Omental fat pad (tissue), 4 donors: Measurements from ENCODE around the gene ARAP1. TPM values are rescaled to one million over a fixed set of nuclear protein-coding genes. Genes with fewer than 3 reads are reported as not detected.

Source experiments
- ATAC-seq: fragments of 150-250 bp; one replicate; pipeline ENCODE4 v1.9.1; 2016; ENCODE audit warnings: mild to moderate bottlenecking, moderate library complexity; ENCODE audit not compliant: low FRiP score
- DNase-seq: peaks from one replicate; pipeline ENCODE4 v3.0.0-alpha.2; 2019; ENCODE audit warnings: low spot score
- total RNA-seq, 4 donors: library from RNA; depleted of rRNA; stranded (reverse); fragments of >200 nt; gene quantifications; one replicate each; pipeline ENCODE4 v1.1.0, GENCODE V29; 2016
- TF ChIP-seq, protein P1 (sequence below), 3 donors: fragments of 450-650 bp; IDR thresholded peaks; one replicate each; pipeline ENCODE4 v1.5.1; 2016 to 2017; ENCODE audit warnings: antibody characterized with exemption in 3 of 3, mild to moderate bottlenecking in 3 of 3, moderate library complexity in 2 of 3

ARAP1 gene
- total RNA-seq, 4 donors from 2014 or later = 112 to 204 (median 123) TPM

DNA sequence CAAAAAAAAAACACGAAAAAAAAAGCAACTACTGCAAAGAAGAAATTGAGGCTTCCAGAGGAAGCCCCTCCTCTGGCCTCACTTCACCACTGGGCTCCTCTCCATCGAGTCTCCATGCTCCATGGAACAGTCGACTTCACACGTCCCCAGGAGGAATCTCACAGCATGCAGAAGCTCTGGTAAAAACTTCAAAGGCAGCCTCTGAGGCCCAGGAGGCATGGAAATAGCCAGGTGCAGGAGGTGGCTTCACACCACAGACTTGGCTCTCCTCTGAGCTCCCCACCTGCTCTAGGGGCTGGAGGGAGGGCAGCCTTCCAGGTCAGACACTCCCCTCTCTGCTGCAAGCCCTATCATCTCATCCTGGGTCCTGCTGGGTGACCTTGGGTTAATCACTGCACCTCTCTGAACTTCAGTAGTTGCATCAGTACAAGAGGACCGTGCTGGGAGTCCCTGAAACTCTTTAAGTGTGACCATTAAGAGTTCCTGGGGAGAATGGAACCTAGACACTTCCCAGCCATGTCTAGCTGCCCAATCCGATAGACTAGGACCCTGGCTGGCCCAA, 86.2 kb downstream of the ARAP1 start:
- no peak for DNase-seq

DNA sequence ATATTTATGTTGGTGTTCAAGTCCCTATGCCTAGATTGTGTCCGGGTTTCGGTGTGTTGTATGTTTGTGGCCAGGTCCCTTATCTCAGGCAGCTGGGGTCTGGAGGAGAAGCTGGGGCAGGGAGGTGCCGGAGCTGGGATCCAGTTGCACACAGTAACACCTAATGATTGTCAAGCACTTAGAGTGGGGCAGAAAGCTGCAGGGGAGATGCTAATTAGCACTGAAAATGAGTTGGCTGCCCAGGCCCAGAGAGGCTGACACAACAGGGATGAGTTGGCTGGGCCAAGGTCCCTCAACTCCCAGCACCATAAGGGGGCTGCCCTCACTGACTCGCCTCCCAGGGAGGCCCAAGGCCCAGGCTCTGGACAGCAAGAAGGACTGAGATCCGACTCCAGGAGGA, 90.2 kb downstream of the ARAP1 start:
- DNase-seq (no peak), ATAC-seq (no peak)
- TF ChIP-seq, protein P1, sequence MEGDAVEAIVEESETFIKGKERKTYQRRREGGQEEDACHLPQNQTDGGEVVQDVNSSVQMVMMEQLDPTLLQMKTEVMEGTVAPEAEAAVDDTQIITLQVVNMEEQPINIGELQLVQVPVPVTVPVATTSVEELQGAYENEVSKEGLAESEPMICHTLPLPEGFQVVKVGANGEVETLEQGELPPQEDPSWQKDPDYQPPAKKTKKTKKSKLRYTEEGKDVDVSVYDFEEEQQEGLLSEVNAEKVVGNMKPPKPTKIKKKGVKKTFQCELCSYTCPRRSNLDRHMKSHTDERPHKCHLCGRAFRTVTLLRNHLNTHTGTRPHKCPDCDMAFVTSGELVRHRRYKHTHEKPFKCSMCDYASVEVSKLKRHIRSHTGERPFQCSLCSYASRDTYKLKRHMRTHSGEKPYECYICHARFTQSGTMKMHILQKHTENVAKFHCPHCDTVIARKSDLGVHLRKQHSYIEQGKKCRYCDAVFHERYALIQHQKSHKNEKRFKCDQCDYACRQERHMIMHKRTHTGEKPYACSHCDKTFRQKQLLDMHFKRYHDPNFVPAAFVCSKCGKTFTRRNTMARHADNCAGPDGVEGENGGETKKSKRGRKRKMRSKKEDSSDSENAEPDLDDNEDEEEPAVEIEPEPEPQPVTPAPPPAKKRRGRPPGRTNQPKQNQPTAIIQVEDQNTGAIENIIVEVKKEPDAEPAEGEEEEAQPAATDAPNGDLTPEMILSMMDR (IDR thresholded peaks at IDR 0.05) = no peak

More for the DNA sequence above, 86.2 kb downstream of the ARAP1 start:
- ATAC-seq = no peak
- TF ChIP-seq, protein P1 (IDR thresholded peaks at IDR 0.05) = no peak

DNA sequence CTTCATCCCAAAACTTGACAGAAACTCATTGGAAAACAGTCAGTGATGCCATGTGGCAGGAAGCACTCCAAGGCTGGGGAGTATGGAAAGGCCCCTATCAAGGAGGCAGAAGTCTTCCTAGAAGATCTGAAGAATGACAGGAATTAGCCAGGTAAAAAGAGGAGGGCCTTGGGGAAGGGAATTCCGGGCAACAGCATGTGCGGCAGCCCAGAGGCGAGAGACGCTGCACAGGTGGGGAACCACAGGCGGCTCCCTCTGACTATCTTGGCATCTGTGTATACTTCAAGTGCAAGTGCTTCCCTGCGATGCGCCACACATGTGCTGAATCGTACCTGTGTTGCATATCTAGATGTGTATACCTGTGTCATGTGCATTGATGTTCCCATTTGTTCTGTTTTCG, 90.7 kb downstream of the ARAP1 start:
- ATAC-seq = no peak
- TF ChIP-seq, protein P1 (IDR thresholded peaks at IDR 0.05) = no peak

DNA sequence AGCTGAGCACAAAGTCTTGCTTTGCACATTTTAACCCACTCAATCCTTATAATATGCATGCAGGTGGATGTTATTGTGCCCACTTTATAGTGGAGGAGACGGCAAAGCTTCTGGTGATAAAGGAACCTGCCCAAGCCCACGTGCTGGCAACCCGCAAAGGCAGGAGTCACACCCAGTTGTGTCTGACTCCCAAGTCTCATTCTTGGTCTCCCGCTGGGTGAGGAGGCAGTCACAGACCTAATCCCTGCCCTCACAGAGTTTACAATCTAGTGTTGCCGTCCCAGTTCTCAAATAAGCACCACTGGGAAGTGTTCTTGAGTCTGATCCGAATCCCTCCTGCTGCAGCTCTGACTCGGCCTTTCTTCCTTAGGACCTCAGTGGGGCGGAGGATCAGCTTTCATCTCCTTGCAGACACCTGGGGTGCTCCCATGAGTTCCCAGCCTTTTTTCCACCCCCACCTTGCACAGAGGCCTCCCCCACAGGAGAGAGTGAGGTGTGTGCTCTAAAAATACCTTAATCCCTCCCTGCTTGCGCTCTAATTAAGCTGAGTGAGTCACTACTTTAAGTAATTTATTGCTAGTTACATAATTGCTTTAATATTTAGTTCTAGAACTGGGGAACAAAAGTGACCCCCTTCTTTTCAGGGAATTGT, 93.1 kb downstream of the ARAP1 start:
- TF ChIP-seq, protein P1 (IDR thresholded peaks at IDR 0.05) = no peak
- DNase-seq (no peak), ATAC-seq (no peak)

More for the DNA sequence above, 90.7 kb downstream of the ARAP1 start:
- DNase-seq = no peak

DNA sequence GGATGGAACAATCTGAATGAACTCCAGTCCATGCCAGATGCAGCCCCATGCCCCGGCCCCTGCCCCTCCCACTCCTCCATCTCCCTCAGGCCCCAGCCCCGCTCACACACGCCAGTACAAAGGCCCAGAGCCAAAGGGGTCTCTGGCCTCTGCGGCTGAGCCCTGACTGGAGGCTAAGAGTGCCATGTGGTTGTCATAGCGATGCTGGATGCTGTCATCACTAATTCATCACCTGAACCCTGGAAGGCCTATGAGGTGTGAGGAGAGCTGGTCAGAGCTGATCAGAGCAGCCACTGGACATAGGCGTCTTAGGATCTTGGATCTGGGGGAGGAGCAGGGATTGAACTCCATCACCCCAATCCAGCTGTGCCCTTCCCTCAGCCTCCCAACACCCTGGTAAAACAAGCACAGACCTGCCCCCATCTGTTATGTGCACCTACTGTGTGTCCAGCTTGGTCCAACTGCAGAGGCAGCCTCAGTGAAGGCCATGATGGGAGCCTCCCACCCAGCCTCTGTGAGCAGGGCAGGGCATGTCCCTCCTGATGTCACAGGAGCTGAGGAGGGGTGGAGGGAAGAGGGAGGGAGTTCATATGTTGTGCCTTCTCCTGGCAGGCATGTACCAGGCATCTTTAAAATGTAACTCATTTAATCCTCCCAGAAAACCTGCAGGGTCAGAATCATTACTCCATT, 94.7 kb downstream of the ARAP1 start:
- ATAC-seq (no peak), DNase-seq (no peak)
- TF ChIP-seq, protein P1 (IDR thresholded peaks at IDR 0.05) = no peak

DNA sequence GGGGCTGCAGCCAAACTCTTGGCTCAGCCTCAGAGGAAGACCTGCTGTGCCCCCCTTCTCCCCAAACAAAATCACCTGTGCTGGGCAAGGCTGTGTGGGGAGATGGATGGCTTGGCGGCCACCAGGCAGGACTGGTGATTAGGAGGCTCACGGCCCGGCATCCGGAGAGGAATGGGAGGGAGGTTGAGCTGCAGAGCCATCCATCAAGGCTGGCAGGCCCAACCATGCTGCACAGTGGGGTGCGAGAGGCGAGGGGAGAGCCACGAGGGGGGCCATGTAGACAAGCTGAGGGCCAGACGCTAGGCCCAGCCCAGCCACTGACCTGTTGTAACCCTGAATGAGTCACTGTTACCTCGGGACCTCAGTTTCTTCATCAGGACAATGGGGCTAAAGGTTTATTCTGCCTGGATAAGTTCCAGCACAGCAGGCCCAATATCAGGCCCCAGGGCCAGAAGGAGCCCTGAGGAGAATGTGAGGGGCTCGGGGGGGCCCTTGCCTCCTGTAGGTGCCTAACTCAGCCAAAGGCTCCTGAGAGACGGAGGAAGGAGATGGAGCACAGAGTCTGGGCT, 96.2 kb downstream of the ARAP1 start:
- TF ChIP-seq, protein P1 (IDR thresholded peaks at IDR 0.05) = no peak
- no peak for ATAC-seq
- no peak for DNase-seq
